ENCODE measurements around the gene KCTD3.

DNA sequence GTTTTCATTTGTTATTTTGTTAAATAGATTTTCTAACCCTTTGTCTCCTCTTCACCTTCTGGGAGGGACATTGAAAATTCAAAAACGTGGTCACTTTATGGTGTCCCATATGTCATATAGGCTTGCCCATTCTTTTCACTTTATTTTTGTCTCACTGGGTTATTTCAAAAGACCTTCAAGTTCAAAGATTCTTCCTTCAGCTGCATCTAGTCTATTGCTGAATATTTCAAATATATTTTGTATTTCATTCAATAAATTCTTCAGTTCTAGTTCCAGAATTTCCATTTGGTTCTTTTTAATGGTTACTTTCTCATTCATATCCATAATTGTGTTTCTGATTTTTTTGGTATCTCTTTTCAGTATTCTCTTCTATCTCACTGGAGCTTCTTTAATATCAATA, 11.6 kb upstream of the KCTD3 start:
- TF ChIP-seq, protein P1, sequence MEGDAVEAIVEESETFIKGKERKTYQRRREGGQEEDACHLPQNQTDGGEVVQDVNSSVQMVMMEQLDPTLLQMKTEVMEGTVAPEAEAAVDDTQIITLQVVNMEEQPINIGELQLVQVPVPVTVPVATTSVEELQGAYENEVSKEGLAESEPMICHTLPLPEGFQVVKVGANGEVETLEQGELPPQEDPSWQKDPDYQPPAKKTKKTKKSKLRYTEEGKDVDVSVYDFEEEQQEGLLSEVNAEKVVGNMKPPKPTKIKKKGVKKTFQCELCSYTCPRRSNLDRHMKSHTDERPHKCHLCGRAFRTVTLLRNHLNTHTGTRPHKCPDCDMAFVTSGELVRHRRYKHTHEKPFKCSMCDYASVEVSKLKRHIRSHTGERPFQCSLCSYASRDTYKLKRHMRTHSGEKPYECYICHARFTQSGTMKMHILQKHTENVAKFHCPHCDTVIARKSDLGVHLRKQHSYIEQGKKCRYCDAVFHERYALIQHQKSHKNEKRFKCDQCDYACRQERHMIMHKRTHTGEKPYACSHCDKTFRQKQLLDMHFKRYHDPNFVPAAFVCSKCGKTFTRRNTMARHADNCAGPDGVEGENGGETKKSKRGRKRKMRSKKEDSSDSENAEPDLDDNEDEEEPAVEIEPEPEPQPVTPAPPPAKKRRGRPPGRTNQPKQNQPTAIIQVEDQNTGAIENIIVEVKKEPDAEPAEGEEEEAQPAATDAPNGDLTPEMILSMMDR (IDR thresholded peaks at IDR 0.05), result no peak
- no peak for TF ChIP-seq POLR2A (IDR thresholded peaks at IDR 0.05)

Data from heart left ventricle (tissue), 13 donors.